Neural crest cell (in vitro differentiated cells): ENCODE measurements around the gene LIX1. TPM values are rescaled to one million over a fixed set of nuclear protein-coding genes. Genes with fewer than 3 reads are reported as not detected.

Source experiments
- DNase-seq: peaks from one replicate; pipeline ENCODE4 v3.0.0; 2021; ENCODE audit warnings: low read depth, mixed read lengths, low spot score
- H3K27ac Mint-ChIP-seq: one replicate; pipeline ENCODE4 v1.8.0; 2021; ENCODE audit warnings: mild to moderate bottlenecking, mixed read lengths; ENCODE audit not compliant: unreplicated experiment
- H3K27me3 Mint-ChIP-seq: 2 replicates; pipeline ENCODE4 v1.8.0; 2021; ENCODE audit warnings: low read depth, mild to moderate bottlenecking, mixed read lengths
- H3K36me3 Mint-ChIP-seq: 2 replicates; pipeline ENCODE4 v1.8.0; 2021; ENCODE audit warnings: low read depth, mild to moderate bottlenecking, mixed read lengths
- H3K4me1 Mint-ChIP-seq: 2 replicates; pipeline ENCODE4 v1.8.0; 2021; ENCODE audit warnings: mixed read lengths
- H3K4me3 Mint-ChIP-seq: one replicate; pipeline ENCODE4 v1.8.0; 2021; ENCODE audit warnings: mild to moderate bottlenecking, mixed read lengths
- H3K9me3 Mint-ChIP-seq: 2 replicates; pipeline ENCODE4 v1.8.0; 2021; ENCODE audit warnings: mixed read lengths
- CTCF ChIP-seq: fragments of 200-600 bp; sonication (generic); conservative IDR thresholded peaks from 2 replicates; pipeline ENCODE4 v1.5.0; 2021; ENCODE audit warnings: antibody characterized with exemption, mild to moderate bottlenecking
- total RNA-seq: library from RNA; stranded (reverse); gene quantifications from 2 replicates; pipeline ENCODE4 v1.2.1, GENCODE V29; 2021

Gene LIX1
- total RNA-seq, 1 donor from 2014 or later: 19.7 TPM

- H3K36me3 Mint-ChIP-seq: peaks cover 6% of the 10 kb centered on the region
- peaks cover 4% of the 10 kb centered on the region for H3K9me3 Mint-ChIP-seq
- no peak overlapping the region for H3K27ac Mint-ChIP-seq
- H3K27me3 Mint-ChIP-seq: no peaks in the 10 kb centered on the region
- no peak for DNase-seq
- no peak for TF ChIP-seq CTCF
- H3K4me3 Mint-ChIP-seq: no peak overlapping the region
- H3K4me1 Mint-ChIP-seq: peaks cover 42% of the 10 kb centered on the region
These were observed 26.5 kb downstream of the LIX1 start for GRCh38 chr5:97115932-97116331.

- no peak overlapping the region for H3K4me3 Mint-ChIP-seq
- TF ChIP-seq CTCF: no peak
- peaks cover 4% of the 10 kb centered on the region for H3K9me3 Mint-ChIP-seq
- DNase-seq: no peak
- peaks cover 40% of the 10 kb centered on the region for H3K4me1 Mint-ChIP-seq
- no peaks in the 10 kb centered on the region for H3K27me3 Mint-ChIP-seq
- H3K36me3 Mint-ChIP-seq: peaks cover 6% of the 10 kb centered on the region
- H3K27ac Mint-ChIP-seq: no peak overlapping the region
These were observed 30.2 kb downstream of the LIX1 start for GRCh38 chr5:97112230-97112629.

- H3K4me1 Mint-ChIP-seq: peaks cover 34% of the 10 kb centered on the region
These were observed 30.8 kb downstream of the LIX1 start for GRCh38 chr5:97111616-97112015.

GRCh38 chr5:97111004-97111403 lies 31.4 kb downstream of the LIX1 start:
- DNase-seq: no peak
- peaks cover 6% of the 10 kb centered on the region for H3K36me3 Mint-ChIP-seq
- no peaks in the 10 kb centered on the region for H3K27me3 Mint-ChIP-seq
- TF ChIP-seq CTCF: no peak
- peak overlapping the region; percentile 8 for H3K27ac Mint-ChIP-seq
- peaks cover 4% of the 10 kb centered on the region for H3K9me3 Mint-ChIP-seq
- H3K4me3 Mint-ChIP-seq: no peak overlapping the region
- peaks cover 35% of the 10 kb centered on the region for H3K4me1 Mint-ChIP-seq

More at GRCh38 chr5:97111616-97112015, 30.8 kb downstream of the LIX1 start:
- peaks cover 4% of the 10 kb centered on the region for H3K9me3 Mint-ChIP-seq
- no peak for DNase-seq
- H3K27ac Mint-ChIP-seq: no peak overlapping the region
- no peaks in the 10 kb centered on the region for H3K27me3 Mint-ChIP-seq
- H3K36me3 Mint-ChIP-seq: peaks cover 6% of the 10 kb centered on the region
- TF ChIP-seq CTCF: no peak
- no peak overlapping the region for H3K4me3 Mint-ChIP-seq

GRCh38 chr5:97107318-97107717 lies 35.1 kb downstream of the LIX1 start:
- no peak overlapping the region for H3K4me3 Mint-ChIP-seq
- H3K9me3 Mint-ChIP-seq: no peaks in the 10 kb centered on the region
- DNase-seq: no peak
- H3K27me3 Mint-ChIP-seq: no peaks in the 10 kb centered on the region
- no peak for TF ChIP-seq CTCF
- H3K36me3 Mint-ChIP-seq: no peaks in the 10 kb centered on the region
- peaks cover 23% of the 10 kb centered on the region for H3K4me1 Mint-ChIP-seq
- H3K27ac Mint-ChIP-seq: no peak overlapping the region

- H3K4me3 Mint-ChIP-seq: no peak overlapping the region
- H3K27me3 Mint-ChIP-seq: no peaks in the 10 kb centered on the region
- H3K4me1 Mint-ChIP-seq: peaks cover 23% of the 10 kb centered on the region
- no peaks in the 10 kb centered on the region for H3K9me3 Mint-ChIP-seq
- H3K36me3 Mint-ChIP-seq: no peaks in the 10 kb centered on the region
- no peak for DNase-seq
- no peak for TF ChIP-seq CTCF
- no peak overlapping the region for H3K27ac Mint-ChIP-seq
These were observed 36.2 kb downstream of the LIX1 start for GRCh38 chr5:97106216-97106581.
